ENCODE results near the gene TXNRD2. TPM values are rescaled to one million over a fixed set of nuclear protein-coding genes. Genes with fewer than 3 reads are reported as not detected.
"Not testable (repeated sequence)": the region's sequence is repeated elsewhere in the genome, so short reads cannot be mapped to it uniquely, and the experiment has no call there.

TXNRD2 gene
- total RNA-seq, 1 donor from 2014 or later: 63.5 TPM

- DNase-seq (ENCODE audit: low read depth in 2 of 2): no peak
Observed at GRCh38 chr22:19948057-19948760, 6.6 kb upstream of the TXNRD2 start.

DNA sequence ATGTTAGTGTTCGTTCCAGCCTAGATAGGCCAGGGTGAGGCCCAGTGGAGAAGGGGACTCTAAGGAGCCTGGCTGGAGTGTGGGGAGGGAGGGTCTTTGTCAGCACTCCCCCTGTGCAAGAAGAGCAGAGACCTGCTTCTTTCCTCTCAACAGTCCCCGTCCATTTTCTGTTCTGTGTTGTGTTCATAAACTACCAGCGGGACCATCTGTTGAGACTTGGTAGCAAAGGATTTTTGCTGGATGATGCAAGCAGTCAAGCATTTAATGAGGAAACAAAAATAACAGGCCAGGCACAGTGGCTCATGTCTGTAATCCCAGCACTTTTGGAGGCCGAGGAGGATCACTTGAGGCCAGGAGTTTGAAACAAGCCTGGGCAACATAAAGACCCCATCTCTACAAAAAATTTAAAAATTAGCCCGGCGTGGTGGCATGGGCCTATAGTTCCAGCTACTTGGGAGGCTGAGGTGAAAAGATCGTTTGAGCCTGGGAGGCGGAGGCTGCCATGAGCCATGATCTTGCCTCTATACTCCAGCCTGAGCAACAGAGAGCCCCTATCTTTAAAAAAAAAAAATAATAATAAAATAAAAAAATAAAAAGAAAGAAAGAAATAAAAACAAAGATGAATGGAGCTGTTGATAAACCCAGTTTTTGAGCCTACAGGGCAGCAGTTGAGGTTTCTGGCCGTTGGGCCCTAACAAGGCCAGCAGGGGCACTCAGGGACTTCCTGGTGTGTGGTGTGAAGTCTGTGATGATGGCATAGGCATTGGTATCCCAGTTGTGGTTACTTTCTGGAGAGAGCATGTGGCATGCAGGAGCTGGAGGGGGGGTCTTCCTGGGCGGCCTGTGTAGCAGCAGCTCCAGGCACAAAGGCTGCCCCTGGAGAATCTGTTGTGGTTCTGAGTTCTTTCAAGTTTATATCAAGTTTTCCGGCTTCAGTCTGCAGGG is 1.7 kb upstream of the TXNRD2 start:
- DNase-seq (ENCODE audit: low read depth in 2 of 2): peak; percentile 64 to 67

DNA sequence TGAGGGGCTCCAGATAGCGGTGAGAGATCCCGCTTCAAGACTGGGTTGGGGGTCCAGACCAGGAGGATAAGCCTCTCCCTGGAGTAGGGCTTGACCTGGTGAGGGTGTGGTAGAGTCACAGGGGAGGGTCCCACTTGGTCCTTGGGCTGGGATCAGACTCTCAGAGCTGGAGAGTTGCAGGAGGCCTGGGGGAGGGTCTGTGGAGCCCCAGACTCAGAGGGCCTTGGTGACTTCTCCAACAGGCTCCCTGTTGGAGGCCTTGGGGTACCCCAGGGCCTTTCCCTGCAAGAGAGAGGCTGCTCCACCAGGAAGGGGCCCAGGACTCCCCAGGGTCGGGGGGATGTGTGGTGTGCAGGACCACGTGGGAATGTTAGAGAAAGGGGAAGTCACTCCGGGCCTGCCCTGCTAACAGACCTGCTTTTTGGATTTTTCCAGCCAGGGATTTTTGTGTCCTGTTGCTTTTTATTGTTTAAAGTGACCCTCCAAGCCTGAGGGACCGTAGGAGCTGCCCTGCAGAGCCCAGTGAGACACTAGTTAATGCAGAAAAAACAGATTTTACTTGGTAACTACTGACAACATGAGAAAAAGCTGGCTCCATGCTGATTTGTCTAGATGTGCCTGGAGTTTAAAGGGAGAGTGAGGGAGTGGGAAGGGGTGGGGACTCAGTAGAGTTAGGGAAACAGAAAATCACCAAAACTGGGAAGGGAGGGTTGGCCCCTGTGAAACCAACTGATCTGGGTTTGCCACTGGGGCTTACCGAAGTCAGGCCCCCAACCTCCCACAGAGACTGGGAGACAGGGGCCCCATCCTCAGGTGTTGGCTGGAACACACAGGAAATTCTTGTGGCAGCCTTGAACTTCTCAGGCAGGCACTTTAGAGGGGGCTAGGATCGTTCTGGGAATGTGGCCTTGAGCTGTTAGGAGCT is 801 bp upstream of the TXNRD2 start:
- peak; percentile 47 to 62 for DNase-seq (ENCODE audit: low read depth in 2 of 2)

DNA sequence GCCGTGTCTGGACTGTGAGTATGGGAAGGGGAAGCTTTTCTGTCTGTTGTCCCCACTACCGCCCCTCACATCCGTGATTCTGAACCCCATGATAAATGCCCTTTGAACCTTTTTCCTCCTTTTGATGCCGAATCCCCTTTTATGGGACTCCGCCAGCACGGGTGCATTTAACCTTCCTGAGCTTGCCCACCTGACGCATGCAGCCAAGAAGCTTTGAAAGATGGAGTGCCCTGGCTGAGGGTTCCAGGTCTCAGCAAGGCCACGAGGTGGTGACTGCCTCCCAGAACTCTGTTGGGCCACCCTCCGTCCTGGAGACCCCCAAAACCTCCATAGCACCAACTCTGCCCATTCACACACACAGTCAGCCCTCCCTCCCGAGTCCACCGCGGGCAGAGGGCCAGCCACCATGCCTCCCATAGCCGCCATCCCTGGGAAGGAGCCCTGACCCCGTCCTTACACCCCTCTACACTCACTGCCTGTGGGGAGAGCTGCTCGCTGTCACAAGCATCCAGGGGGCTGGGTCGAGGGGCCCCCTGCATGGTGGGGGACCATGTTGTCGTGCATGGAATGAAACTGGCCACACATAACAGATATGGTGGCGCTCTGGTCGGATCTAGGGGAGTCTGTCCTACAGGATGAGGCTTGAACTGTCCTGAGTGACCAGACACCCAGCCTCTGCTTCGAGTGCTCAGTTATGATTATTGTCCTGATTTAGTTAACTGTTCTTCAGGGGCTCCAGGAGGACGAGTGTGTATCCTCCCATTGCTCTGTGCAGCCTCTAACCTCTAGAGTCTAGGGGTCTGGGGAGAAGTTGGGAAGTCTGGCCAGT is 868 bp downstream of the TXNRD2 start:
- DNase-seq (ENCODE audit: low read depth in 2 of 2): no peak

- DNase-seq (ENCODE audit: low read depth in 2 of 2): peak; percentile 40 to 85
Observed at GRCh38 chr22:19937616-19938473, 3.8 kb downstream of the TXNRD2 start.

GRCh38 chr22:19936513-19936912 is 5.1 kb downstream of the TXNRD2 start:
- no peak for DNase-seq (ENCODE audit: low read depth in 2 of 2)

GRCh38 chr22:19935123-19935718 is 6.4 kb downstream of the TXNRD2 start:
- DNase-seq (ENCODE audit: low read depth in 2 of 2): not testable (repeated sequence)

DNA sequence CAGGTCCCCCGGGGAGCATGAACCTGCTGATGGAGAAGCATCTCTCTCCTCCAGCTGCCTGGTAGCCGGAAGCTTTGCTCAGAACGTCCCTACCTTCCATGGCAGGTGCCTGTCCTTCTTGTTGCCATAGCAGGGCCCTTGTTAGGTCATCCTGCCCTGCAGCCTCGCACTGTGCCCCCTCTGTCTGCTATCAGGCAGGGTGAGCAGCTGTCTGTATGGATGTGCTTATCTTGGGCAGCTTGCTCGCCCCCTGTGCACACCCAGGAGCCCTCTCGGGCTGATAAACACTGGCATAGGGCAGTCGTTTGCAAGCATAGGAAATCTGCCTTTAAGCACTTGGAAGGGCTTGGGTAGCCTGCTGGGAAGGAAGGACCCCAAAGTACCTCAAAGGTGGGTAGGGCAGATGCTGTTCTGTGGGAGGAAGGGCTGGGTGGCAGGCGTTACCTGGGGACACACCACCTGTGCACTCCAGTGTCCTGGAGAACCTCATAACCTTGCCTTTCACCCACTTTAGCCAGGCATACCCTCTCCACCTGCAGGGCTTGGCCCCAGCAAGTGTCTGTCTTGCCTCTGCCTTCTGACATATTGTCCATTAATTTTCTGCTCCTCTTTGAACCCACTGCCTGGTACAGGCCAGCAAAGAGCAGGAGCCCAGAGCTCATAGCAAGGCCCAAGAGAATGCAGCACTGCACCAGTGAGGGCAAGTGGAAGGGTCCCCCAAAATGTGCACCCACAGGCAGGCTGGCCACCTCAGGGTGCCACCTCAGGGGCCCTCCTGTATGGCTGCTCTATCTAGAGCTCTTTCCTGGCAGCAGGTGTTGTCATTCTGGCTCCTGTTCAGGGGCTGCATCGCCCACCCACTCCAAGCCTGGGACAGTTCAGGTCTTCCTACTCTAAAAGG is 8.0 kb downstream of the TXNRD2 start:
- no peak for DNase-seq (ENCODE audit: low read depth in 2 of 2)

DNA sequence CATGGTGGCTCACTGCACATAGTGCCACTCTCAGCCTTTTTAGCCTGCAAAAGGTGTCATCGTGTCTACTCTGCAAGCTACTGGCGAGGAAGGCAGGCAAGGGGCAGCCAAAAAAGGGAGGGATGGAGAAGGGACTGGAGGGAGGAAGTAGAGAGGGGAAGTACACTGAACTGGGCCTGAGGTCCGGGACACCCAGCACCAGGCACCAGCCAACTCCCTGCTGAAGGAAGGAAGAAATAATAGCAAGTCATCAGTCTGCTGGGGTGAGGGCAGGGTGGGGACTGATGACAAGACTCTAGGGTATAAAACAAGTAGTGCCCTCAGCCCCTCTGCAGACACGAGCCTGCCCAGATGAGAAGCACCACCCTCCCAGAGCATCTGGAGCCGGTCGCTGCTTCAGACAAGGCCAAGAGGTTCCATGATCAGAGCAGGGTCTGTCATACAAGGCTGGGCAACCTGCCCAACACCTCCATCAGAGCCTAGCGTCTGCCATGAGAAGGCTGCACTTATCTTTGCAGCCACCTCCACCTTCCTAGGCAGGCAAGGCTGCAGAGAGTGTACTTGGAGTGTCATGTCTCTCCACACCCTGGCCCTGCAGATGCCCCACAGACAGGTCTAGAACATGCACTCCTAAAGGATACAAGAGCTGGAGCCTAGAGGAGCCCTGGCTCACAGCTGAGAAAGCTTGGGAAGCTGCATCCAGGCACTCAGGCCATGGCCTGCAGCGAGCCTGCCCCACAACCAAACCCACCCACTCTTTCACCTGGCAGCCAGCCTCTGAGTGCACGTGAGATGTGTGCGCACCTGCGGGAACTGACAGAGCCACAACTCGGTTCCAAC is 9.0 kb downstream of the TXNRD2 start:
- no peak for DNase-seq (ENCODE audit: low read depth in 2 of 2)

- DNase-seq (ENCODE audit: low read depth in 2 of 2): no peak
Observed at GRCh38 chr22:19931514-19931913, 10.1 kb downstream of the TXNRD2 start.

- no peak for DNase-seq (ENCODE audit: low read depth in 2 of 2)
Observed at GRCh38 chr22:19930551-19931486, 10.8 kb downstream of the TXNRD2 start.

DNA sequence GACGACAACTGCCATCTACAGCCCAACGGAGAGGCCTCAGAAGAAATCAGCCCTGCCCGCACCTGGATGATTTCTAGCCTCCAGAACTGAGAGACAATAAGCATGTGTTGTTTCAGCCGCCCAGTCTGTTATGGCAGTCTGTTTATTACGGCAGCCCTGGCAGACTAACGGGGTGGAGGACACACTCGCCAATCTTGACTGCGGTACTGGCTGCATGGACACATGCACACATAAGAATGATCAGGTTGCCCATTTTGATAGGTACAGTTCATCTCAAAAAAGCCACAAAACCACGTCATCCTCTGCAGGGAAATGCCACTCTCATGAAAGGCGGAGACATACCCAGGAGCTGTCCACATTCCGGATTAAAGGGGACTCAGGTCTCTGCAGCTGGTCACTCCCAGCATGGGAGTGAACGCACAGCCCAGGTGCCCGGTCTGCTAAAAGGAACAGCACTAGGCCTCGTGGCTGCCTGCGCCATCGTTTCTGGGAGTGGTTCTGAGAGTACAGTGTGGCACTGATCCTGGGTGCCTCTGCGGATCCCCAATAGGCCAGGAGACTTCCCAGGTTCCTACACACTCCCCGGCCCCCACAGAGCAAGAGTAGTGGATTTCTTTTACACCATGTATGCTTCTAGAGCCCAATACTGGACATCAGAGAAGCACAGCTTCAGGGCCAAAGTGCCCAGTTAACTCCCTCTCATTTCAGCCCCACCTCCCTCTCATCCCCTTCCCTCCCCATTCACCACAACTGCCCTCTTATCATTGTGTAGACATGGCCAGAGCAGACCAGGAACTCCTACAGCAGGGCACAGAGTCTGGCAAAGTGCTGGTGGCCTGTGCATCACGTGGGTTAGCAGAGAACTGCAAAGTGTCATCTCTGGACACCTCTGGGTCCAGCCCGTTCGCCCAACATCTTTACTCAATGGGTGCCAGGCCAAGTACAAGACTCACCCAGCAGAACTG is 11.8 kb downstream of the TXNRD2 start:
- DNase-seq (ENCODE audit: low read depth in 2 of 2): no peak

- DNase-seq (ENCODE audit: low read depth in 2 of 2): no peak
Observed at GRCh38 chr22:19928207-19928606, 13.4 kb downstream of the TXNRD2 start.

GRCh38 chr22:19927696-19928095 is 13.9 kb downstream of the TXNRD2 start:
- DNase-seq (ENCODE audit: low read depth in 2 of 2): no peak

DNA sequence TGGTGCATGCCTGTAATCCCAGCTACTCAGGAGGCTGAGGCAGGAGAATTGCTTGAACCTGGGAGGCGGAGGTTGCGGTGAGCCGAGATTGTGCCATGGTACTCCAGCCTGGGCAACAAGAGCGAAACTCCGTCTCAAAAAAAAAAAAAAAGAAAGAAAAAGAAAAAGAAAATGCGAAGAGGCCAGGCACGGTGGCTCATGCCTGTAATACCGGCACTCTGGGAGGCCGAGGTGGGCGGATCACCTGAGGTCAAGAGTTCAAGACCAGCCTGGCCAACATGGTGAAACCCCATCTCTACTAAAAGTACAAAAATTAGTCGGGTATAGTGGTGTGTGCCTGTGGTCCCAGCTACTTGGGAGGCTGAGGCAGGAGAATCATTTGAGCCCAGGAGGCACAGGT is 15.6 kb downstream of the TXNRD2 start:
- DNase-seq (ENCODE audit: low read depth in 2 of 2): not testable (repeated sequence)

Data from lung microvascular endothelial cell (primary cell).